HEK293 (cell line): ENCODE data around the gene LAMTOR2.

ENCODE experiments used
- HOXA7 ChIP-seq: sonication (generic); formaldehyde crosslinking; IDR thresholded peaks from 2 replicates; pipeline ENCODE4 v1.8.1; 2022; ENCODE audit warnings: missing genetic modification reagents, borderline replicate concordance
- MZF1 ChIP-seq: fragments of 450-650 bp; formaldehyde crosslinking; IDR thresholded peaks from 2 replicates; pipeline ENCODE4 v1.5.1; 2017; ENCODE audit warnings: missing biosample characterization, missing genetic modification characterization, borderline replicate concordance
- PRDM6 ChIP-seq: fragments of 450-650 bp; formaldehyde crosslinking; IDR thresholded peaks from 2 replicates; pipeline ENCODE4 v1.5.1; 2017; ENCODE audit warnings: missing biosample characterization, missing genetic modification characterization
- ZBTB1 ChIP-seq: fragments of 450-650 bp; formaldehyde crosslinking; IDR thresholded peaks from 2 replicates; pipeline ENCODE4 v1.5.1; 2016; ENCODE audit warnings: missing biosample characterization, missing genetic modification characterization
- ZBTB10 ChIP-seq: fragments of 450-650 bp; formaldehyde crosslinking; IDR thresholded peaks from 2 replicates; pipeline ENCODE4 v1.5.1; 2016; ENCODE audit warnings: missing biosample characterization, missing genetic modification characterization
- ZBTB48 ChIP-seq: fragments of 450-650 bp; formaldehyde crosslinking; IDR thresholded peaks from 2 replicates; pipeline ENCODE4 v1.5.1; 2016; ENCODE audit warnings: missing biosample characterization, missing genetic modification characterization
- ZIC2 ChIP-seq: fragments of 450-650 bp; formaldehyde crosslinking; IDR thresholded peaks from 2 replicates; pipeline ENCODE4 v1.5.1; 2016; ENCODE audit warnings: missing biosample characterization, missing genetic modification characterization
- ZNF10 ChIP-seq: fragments of 450-650 bp; formaldehyde crosslinking; IDR thresholded peaks from 2 replicates; pipeline ENCODE4 v1.5.1; 2017; ENCODE audit warnings: missing biosample characterization, missing genetic modification characterization
- ZNF112 ChIP-seq: fragments of 450-650 bp; formaldehyde crosslinking; IDR thresholded peaks from 2 replicates; pipeline ENCODE4 v1.5.0; 2017; ENCODE audit warnings: missing biosample characterization, missing genetic modification characterization
- ZNF169 ChIP-seq: fragments of 450-650 bp; formaldehyde crosslinking; IDR thresholded peaks from 2 replicates; pipeline ENCODE4 v1.5.1; 2016; ENCODE audit warnings: missing biosample characterization, missing genetic modification characterization
- ZNF174 ChIP-seq: fragments of 450-650 bp; formaldehyde crosslinking; IDR thresholded peaks from 2 replicates; pipeline ENCODE4 v1.5.0; 2017; ENCODE audit warnings: missing biosample characterization, mild to moderate bottlenecking, missing genetic modification characterization
- ZNF175 ChIP-seq: fragments of 450-650 bp; formaldehyde crosslinking; IDR thresholded peaks from 2 replicates; pipeline ENCODE4 v1.5.1; 2016; ENCODE audit warnings: missing biosample characterization, missing genetic modification characterization
- ZNF2 ChIP-seq: fragments of 450-650 bp; formaldehyde crosslinking; IDR thresholded peaks from 2 replicates; pipeline ENCODE4 v1.5.1; 2016; ENCODE audit warnings: missing biosample characterization, missing genetic modification characterization
- ZNF202 ChIP-seq: fragments of 450-650 bp; formaldehyde crosslinking; IDR thresholded peaks from 2 replicates; pipeline ENCODE4 v1.5.1; 2016; ENCODE audit warnings: missing biosample characterization, missing genetic modification characterization, borderline replicate concordance
- ZNF280C ChIP-seq: fragments of 450-650 bp; formaldehyde crosslinking; IDR thresholded peaks from 2 replicates; pipeline ENCODE4 v1.5.1; 2016; ENCODE audit warnings: missing biosample characterization, missing genetic modification characterization
- ZNF473 ChIP-seq: fragments of 450-650 bp; formaldehyde crosslinking; IDR thresholded peaks from 2 replicates; pipeline ENCODE4 v1.5.1; 2017; ENCODE audit warnings: missing biosample characterization, missing genetic modification characterization
- ZNF48 ChIP-seq: fragments of 450-650 bp; formaldehyde crosslinking; IDR thresholded peaks from 2 replicates; pipeline ENCODE4 v1.5.1; 2016; ENCODE audit warnings: missing biosample characterization, missing genetic modification characterization
- ZNF549 ChIP-seq: fragments of 450-650 bp; IDR thresholded peaks from 2 replicates; pipeline ENCODE4 v1.5.1; 2018; ENCODE audit warnings: missing biosample characterization, missing genetic modification characterization, mild to moderate bottlenecking, inconsistent platforms, moderate library complexity
- ZNF621 ChIP-seq: fragments of 450-650 bp; formaldehyde crosslinking; IDR thresholded peaks from 2 replicates; pipeline ENCODE4 v1.5.1; 2017; ENCODE audit warnings: missing biosample characterization, missing genetic modification characterization
- ZNF629 ChIP-seq: fragments of 450-650 bp; formaldehyde crosslinking; IDR thresholded peaks from 2 replicates; pipeline ENCODE4 v1.5.1; 2017; ENCODE audit warnings: missing biosample characterization, missing genetic modification characterization
- ZNF664 ChIP-seq: fragments of 450-650 bp; formaldehyde crosslinking; IDR thresholded peaks from 2 replicates; pipeline ENCODE4 v1.5.1; 2016; ENCODE audit warnings: missing biosample characterization, missing genetic modification characterization
- ZSCAN30 ChIP-seq: fragments of 450-650 bp; IDR thresholded peaks from 2 replicates; pipeline ENCODE4 v1.5.1; 2018; ENCODE audit warnings: missing biosample characterization, mild to moderate bottlenecking, missing genetic modification characterization, moderate library complexity
- TF ChIP-seq, protein P1 (sequence below): fragments of 450-650 bp; formaldehyde crosslinking; IDR thresholded peaks from 2 replicates; pipeline ENCODE4 v1.5.1; 2016; ENCODE audit warnings: missing biosample characterization, missing genetic modification characterization
- TF ChIP-seq, protein P2 (sequence below): fragments of 450-650 bp; formaldehyde crosslinking; IDR thresholded peaks from 2 replicates; pipeline ENCODE4 v1.5.1; 2017; ENCODE audit warnings: missing biosample characterization, missing genetic modification characterization
- TF ChIP-seq, protein P3 (sequence below): fragments of 450-650 bp; formaldehyde crosslinking; IDR thresholded peaks from 2 replicates; pipeline ENCODE4 v1.5.1; 2016; ENCODE audit warnings: missing biosample characterization, missing genetic modification characterization

The LAMTOR2 gene

DNA sequence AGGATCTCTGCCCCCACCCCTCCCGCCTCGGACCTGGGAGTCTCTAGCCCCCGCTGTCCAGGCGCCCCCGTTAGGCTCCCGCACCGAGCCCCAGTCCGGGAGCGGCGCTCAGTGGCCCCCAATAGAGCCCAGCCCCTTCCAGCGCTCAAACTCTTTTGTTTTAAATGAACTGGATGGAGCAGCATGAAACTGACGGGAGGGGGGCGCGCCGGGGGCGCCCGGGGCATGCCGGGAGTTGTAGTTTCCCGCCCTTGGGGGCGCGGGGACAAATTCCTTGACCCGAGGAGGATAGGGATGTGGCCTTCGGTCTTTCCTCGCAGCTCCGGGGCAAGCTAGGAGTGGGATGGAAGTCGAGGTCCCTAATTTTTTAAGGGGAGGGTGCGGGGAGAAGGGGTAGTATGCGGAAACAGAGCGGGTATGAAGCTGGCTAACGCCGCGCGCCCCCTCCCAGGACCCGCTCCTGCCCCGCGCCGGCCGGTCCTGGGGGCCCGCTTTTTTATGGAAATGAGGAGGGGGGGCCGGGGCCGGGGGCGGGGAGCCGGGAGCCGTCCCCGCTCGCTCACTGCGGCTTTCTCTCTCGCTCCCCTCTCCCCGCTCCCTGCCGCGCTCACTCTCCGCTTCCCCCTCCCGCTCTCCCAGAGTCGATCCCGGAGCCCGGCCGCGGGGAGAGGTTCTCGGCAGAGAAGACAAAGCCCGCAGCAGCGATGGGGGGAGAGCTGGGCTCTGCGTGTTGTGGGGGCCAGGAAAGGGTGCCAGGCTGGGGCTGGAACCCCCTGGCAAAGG, 27.9 kb downstream of the LAMTOR2 start, which contains the start of gene MEX3A (continued):
- no peak for TF ChIP-seq ZNF280C (tag by site-specific recombination)
- TF ChIP-seq ZNF621 (tag by site-specific recombination), result no peak
- TF ChIP-seq, protein P1, sequence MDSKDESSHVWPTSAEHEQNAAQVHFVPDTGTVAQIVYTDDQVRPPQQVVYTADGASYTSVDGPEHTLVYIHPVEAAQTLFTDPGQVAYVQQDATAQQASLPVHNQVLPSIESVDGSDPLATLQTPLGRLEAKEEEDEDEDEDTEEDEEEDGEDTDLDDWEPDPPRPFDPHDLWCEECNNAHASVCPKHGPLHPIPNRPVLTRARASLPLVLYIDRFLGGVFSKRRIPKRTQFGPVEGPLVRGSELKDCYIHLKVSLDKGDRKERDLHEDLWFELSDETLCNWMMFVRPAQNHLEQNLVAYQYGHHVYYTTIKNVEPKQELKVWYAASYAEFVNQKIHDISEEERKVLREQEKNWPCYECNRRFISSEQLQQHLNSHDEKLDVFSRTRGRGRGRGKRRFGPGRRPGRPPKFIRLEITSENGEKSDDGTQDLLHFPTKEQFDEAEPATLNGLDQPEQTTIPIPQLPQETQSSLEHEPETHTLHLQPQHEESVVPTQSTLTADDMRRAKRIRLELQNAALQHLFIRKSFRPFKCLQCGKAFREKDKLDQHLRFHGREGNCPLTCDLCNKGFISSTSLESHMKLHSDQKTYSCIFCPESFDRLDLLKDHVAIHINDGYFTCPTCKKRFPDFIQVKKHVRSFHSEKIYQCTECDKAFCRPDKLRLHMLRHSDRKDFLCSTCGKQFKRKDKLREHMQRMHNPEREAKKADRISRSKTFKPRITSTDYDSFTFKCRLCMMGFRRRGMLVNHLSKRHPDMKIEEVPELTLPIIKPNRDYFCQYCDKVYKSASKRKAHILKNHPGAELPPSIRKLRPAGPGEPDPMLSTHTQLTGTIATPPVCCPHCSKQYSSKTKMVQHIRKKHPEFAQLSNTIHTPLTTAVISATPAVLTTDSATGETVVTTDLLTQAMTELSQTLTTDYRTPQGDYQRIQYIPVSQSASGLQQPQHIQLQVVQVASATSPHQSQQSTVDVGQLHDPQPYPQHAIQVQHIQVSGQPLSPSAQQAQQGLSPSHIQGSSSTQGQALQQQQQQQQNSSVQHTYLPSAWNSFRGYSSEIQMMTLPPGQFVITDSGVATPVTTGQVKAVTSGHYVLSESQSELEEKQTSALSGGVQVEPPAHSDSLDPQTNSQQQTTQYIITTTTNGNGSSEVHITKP (tag by site-specific recombination), result peak; percentile 99
- TF ChIP-seq ZNF629, result peak; percentile 5; the same call in 1 of the 2 replicates
- no peak for TF ChIP-seq ZNF2 (tag by site-specific recombination)
- TF ChIP-seq ZNF112 (tag by site-specific recombination), result no peak
- TF ChIP-seq, protein P2, sequence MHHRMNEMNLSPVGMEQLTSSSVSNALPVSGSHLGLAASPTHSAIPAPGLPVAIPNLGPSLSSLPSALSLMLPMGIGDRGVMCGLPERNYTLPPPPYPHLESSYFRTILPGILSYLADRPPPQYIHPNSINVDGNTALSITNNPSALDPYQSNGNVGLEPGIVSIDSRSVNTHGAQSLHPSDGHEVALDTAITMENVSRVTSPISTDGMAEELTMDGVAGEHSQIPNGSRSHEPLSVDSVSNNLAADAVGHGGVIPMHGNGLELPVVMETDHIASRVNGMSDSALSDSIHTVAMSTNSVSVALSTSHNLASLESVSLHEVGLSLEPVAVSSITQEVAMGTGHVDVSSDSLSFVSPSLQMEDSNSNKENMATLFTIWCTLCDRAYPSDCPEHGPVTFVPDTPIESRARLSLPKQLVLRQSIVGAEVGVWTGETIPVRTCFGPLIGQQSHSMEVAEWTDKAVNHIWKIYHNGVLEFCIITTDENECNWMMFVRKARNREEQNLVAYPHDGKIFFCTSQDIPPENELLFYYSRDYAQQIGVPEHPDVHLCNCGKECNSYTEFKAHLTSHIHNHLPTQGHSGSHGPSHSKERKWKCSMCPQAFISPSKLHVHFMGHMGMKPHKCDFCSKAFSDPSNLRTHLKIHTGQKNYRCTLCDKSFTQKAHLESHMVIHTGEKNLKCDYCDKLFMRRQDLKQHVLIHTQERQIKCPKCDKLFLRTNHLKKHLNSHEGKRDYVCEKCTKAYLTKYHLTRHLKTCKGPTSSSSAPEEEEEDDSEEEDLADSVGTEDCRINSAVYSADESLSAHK, result no peak
- TF ChIP-seq ZBTB1 (tag by site-specific recombination), result no peak
- no peak for TF ChIP-seq ZNF169 (tag by site-specific recombination)
- no peak for TF ChIP-seq ZSCAN30 (tag by site-specific recombination)
- TF ChIP-seq ZNF48, result no peak
- TF ChIP-seq, protein P3, sequence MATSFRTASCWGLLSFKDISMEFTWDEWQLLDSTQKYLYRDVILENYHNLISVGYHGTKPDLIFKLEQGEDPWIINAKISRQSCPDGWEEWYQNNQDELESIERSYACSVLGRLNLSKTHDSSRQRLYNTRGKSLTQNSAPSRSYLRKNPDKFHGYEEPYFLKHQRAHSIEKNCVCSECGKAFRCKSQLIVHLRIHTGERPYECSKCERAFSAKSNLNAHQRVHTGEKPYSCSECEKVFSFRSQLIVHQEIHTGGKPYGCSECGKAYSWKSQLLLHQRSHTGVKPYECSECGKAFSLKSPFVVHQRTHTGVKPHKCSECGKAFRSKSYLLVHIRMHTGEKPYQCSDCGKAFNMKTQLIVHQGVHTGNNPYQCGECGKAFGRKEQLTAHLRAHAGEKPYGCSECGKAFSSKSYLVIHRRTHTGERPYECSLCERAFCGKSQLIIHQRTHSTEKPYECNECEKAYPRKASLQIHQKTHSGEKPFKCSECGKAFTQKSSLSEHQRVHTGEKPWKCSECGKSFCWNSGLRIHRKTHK, result no peak
- TF ChIP-seq HOXA7 (CRISPR knock-in tag), result no peak
- no peak for TF ChIP-seq MZF1 (tag by site-specific recombination)
- TF ChIP-seq ZNF175 (tag by site-specific recombination), result no peak
- peak; percentile 45; the same call in 1 of the 2 replicates for TF ChIP-seq ZNF664 (tag by site-specific recombination)
- peak; percentile 46 for TF ChIP-seq ZIC2 (tag by site-specific recombination)
- TF ChIP-seq ZNF10, result no peak
- TF ChIP-seq ZNF202 (tag by site-specific recombination), result no peak
- peak; percentile 100 for TF ChIP-seq ZBTB48 (tag by site-specific recombination)
- no peak for TF ChIP-seq PRDM6
- TF ChIP-seq ZNF473, result no peak
- peak; percentile 95 for TF ChIP-seq ZBTB10 (tag by site-specific recombination)
- TF ChIP-seq ZNF174, result no peak
- TF ChIP-seq ZNF549 (tag by site-specific recombination), result no peak
